H9 (cell line): ENCODE results near the gene CRB3. TPM values are rescaled to one million over a fixed set of nuclear protein-coding genes. Genes with fewer than 3 reads are reported as not detected.

Experiments
- DNase-seq: peaks from one replicate; pipeline ENCODE4 v3.0.0-alpha.2; 2017
- H2AFZ ChIP-seq: one replicate; pipeline ENCODE4 v1.6.1; 2013; ENCODE audit warnings: mild to moderate bottlenecking, low read length, control low read depth, moderate library complexity
- H2AK5ac ChIP-seq: 2 replicates; pipeline ENCODE4 v1.6.1; 2013; ENCODE audit warnings: low read length, control low read depth, mixed read lengths; ENCODE audit not compliant: insufficient read length
- H2BK120ac ChIP-seq: one replicate; pipeline ENCODE4 v1.6.1; 2013; ENCODE audit warnings: low read depth, mild to moderate bottlenecking, low read length, control low read depth, inconsistent platforms; ENCODE audit not compliant: poor library complexity, severe bottlenecking
- H2BK12ac ChIP-seq: 2 replicates; pipeline ENCODE4 v1.6.1; 2013; ENCODE audit warnings: low read length, control low read depth, mixed read lengths, low read depth; ENCODE audit not compliant: insufficient read length
- H2BK15ac ChIP-seq: 2 replicates; pipeline ENCODE4 v1.6.1; 2013; ENCODE audit warnings: low read depth, low read length, control low read depth
- H2BK20ac ChIP-seq: one replicate; pipeline ENCODE4 v1.6.1; 2013; ENCODE audit warnings: low read depth, mild to moderate bottlenecking, low read length, control low read depth, inconsistent platforms; ENCODE audit not compliant: poor library complexity, severe bottlenecking
- H2BK5ac ChIP-seq: 2 replicates; pipeline ENCODE4 v1.6.1; 2013; ENCODE audit warnings: low read length, control low read depth, mixed read lengths; ENCODE audit not compliant: insufficient read length
- H3K14ac ChIP-seq: 2 replicates; pipeline ENCODE4 v1.6.1; 2013; ENCODE audit warnings: low read length, control low read depth; ENCODE audit not compliant: insufficient read depth
- H3K18ac ChIP-seq: 2 replicates; pipeline ENCODE4 v1.6.1; 2013; ENCODE audit warnings: low read depth, mild to moderate bottlenecking, mixed read lengths, low read length, control low read depth; ENCODE audit not compliant: insufficient read length
- H3K23ac ChIP-seq: 2 replicates; pipeline ENCODE4 v1.6.1; 2013; ENCODE audit warnings: low read length, control low read depth, mixed read lengths, low read depth; ENCODE audit not compliant: insufficient read length
- H3K23me2 ChIP-seq: 2 replicates; pipeline ENCODE4 v1.6.1; 2013; ENCODE audit warnings: low read depth, mild to moderate bottlenecking, mixed read lengths, low read length, control low read depth; ENCODE audit not compliant: insufficient read length, poor library complexity, severe bottlenecking
- H3K27ac ChIP-seq: 2 replicates; pipeline ENCODE4 v1.5.1; 2013; ENCODE audit warnings: low read length, control low read depth, mixed read lengths, low read depth; ENCODE audit not compliant: insufficient read length
- H3K27me3 ChIP-seq: 2 replicates; pipeline ENCODE4 v1.6.1; 2013; ENCODE audit warnings: low read length, control low read depth, inconsistent platforms; ENCODE audit not compliant: insufficient read depth
- H3K4ac ChIP-seq: 2 replicates; pipeline ENCODE4 v1.6.1; 2013; ENCODE audit warnings: low read depth, mild to moderate bottlenecking, control low read depth, inconsistent platforms, low read length, moderate library complexity
- H3K4me1 ChIP-seq: 2 replicates; pipeline ENCODE4 v1.6.1; 2013; ENCODE audit warnings: low read length, control low read depth, inconsistent platforms; ENCODE audit not compliant: insufficient read depth
- H3K4me2 ChIP-seq: 2 replicates; pipeline ENCODE4 v1.6.1; 2013; ENCODE audit warnings: low read length, control low read depth, mixed read lengths; ENCODE audit not compliant: insufficient read length, insufficient read depth
- H3K56ac ChIP-seq: 2 replicates; pipeline ENCODE4 v1.6.1; 2013; ENCODE audit warnings: low read depth, mild to moderate bottlenecking, mixed read lengths, low read length, control low read depth; ENCODE audit not compliant: insufficient read length
- H3K79me1 ChIP-seq: 2 replicates; pipeline ENCODE4 v1.6.1; 2013; ENCODE audit warnings: low read depth, mild to moderate bottlenecking, moderate library complexity, low read length, control low read depth, inconsistent platforms; ENCODE audit not compliant: insufficient read depth, poor library complexity, severe bottlenecking
- H3K79me2 ChIP-seq: 2 replicates; pipeline ENCODE4 v1.6.1; 2013; ENCODE audit warnings: low read length, control low read depth, inconsistent platforms; ENCODE audit not compliant: insufficient read depth
- H3K9ac ChIP-seq: 2 replicates; pipeline ENCODE4 v1.6.1; 2013; ENCODE audit warnings: low read length, control low read depth, mixed read lengths; ENCODE audit not compliant: insufficient read length; ENCODE audit errors: extremely low read depth
- H3K9me3 ChIP-seq: one replicate; pipeline ENCODE4 v1.6.1; 2013; ENCODE audit warnings: low read depth, low read length, inconsistent platforms; ENCODE audit not compliant: control insufficient read depth
- H3T11ph ChIP-seq: one replicate; pipeline ENCODE4 v1.6.1; 2013; ENCODE audit warnings: mild to moderate bottlenecking, low read length, control low read depth, inconsistent platforms
- H4K20me1 ChIP-seq: one replicate; pipeline ENCODE4 v1.6.1; 2013; ENCODE audit not compliant: control insufficient read depth, insufficient read length, insufficient read depth
- H4K5ac ChIP-seq: 2 replicates; pipeline ENCODE4 v1.6.1; 2013; ENCODE audit warnings: low read depth, mild to moderate bottlenecking, mixed read lengths, low read length, control low read depth; ENCODE audit not compliant: insufficient read length
- H4K8ac ChIP-seq: replicated peaks from 2 replicates; pipeline ENCODE4 v1.6.1; 2013; ENCODE audit warnings: low read length, control low read depth, mixed read lengths, low read depth; ENCODE audit not compliant: insufficient read length
- H4K91ac ChIP-seq: 2 replicates; pipeline ENCODE4 v1.6.1; 2013; ENCODE audit warnings: low read depth, mild to moderate bottlenecking, moderate library complexity, mixed read lengths, low read length, control low read depth; ENCODE audit not compliant: insufficient read length
- H3K27ac Mint-ChIP-seq, 3 experiments: 2 replicates in 2 of 3; 3 replicates in 1 of 3; pipeline ENCODE4 v1.8.0; 2020 to 2021; ENCODE audit warnings: mixed read lengths in 3 of 3, mild to moderate bottlenecking in 1 of 3, moderate library complexity in 1 of 3
- H3K27me3 Mint-ChIP-seq: 2 replicates; pipeline ENCODE4 v1.8.0; 2021; ENCODE audit warnings: low read depth, mild to moderate bottlenecking, moderate library complexity, mixed read lengths
- H3K36me3 Mint-ChIP-seq, 3 experiments: 2 replicates in 2 of 3; 3 replicates in 1 of 3; pipeline ENCODE4 v1.8.0; 2020 to 2021; ENCODE audit warnings: low read depth in 3 of 3, mixed read lengths in 3 of 3; ENCODE audit not compliant: insufficient read depth in 1 of 3
- H3K4me1 Mint-ChIP-seq, 2 experiments: 2 replicates each; pipeline ENCODE4 v1.8.0; 2020; ENCODE audit warnings: mixed read lengths in 2 of 2
- H3K4me3 Mint-ChIP-seq, 2 experiments: 2 replicates in 1 of 2; 3 replicates in 1 of 2; pipeline ENCODE4 v1.8.0; 2020 to 2021; ENCODE audit warnings: mild to moderate bottlenecking in 2 of 2, mixed read lengths in 2 of 2, moderate library complexity in 1 of 2
- H3K9me3 Mint-ChIP-seq, 2 experiments: 2 replicates in 1 of 2; 3 replicates in 1 of 2; pipeline ENCODE4 v1.8.0; 2020; ENCODE audit warnings: mild to moderate bottlenecking in 2 of 2, mixed read lengths in 2 of 2, moderate library complexity in 1 of 2
- WGBS: extraction: QIAGEN DNeasy Blood & Tissue Kit; methylation state at CpG from one replicate; pipeline ENCODE4 v1.1.7; 2013; ENCODE audit warnings: missing lambda C conversion rate, low lambda C conversion rate, mixed read lengths; ENCODE audit not compliant: insufficient read length; ENCODE audit errors: extremely low coverage; 5-methylcytosine and 5-hydroxymethylcytosine counted together
- total RNA-seq: library from RNA; stranded (reverse); gene quantifications from 2 replicates; pipeline ENCODE4 v1.2.1, GENCODE V29; 2021
- TF ChIP-seq, protein P1 (sequence below): fragments of 200-600 bp; sonication (generic); conservative IDR thresholded peaks from 3 replicates; pipeline ENCODE4 v1.8.0; 2021; ENCODE audit warnings: antibody characterized with exemption, mild to moderate bottlenecking

The CRB3 gene
- total RNA-seq, 1 experiment from 2014 or later, result 32.1 TPM

DNA sequence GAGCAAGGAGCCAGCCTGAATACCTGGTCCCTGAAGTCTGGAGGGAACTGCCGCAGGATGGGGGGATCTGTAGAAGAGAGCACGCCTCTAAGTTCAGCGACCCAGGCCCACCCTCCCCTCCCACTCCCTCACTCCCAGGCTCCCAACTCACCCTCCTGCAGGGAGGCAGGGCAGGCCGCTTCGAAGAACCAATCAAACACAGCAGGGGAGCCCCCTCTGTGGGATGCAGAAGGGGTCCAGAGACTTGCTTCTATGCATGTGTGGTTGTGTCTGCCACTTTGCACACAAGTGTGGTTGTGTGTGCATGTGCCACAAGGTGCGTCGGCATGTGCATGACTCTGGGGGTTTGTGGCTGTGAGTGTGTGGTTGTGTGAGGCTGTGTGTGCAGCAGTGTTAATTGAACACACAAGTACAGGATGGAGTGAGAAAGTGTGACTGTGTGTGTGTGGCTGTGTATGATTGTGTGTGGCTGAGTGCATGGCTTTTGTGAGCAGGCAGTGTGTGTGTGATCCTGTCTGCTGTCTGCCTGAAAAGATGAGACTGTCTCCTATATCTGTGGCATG, 15.8 kb downstream of the CRB3 start:
- H3K79me1 ChIP-seq, result no peaks in the 10 kb centered on the region
- no peak overlapping the region for H2AK5ac ChIP-seq
- no peak overlapping the region for H2BK15ac ChIP-seq
- H3K79me2 ChIP-seq, result no peaks in the 10 kb centered on the region
- H3T11ph ChIP-seq, result no peak overlapping the region
- no peak overlapping the region for H2BK12ac ChIP-seq
- H3K23me2 ChIP-seq, result peaks cover 13% of the 10 kb centered on the region
- H3K4me1 ChIP-seq, result no peaks in the 10 kb centered on the region
- Mint-ChIP-seq H3K27me3 (peaks cover 13% of the 10 kb centered on the region), H3K36me3 (no peaks in the 10 kb centered on the region), H3K4me3 (no peak overlapping the region), H3K27ac (no peak overlapping the region), H3K9me3 (no peaks in the 10 kb centered on the region), H3K4me1 (peaks cover 9 to 15% of the 10 kb centered on the region in 2 experiments)
- H3K9me3 ChIP-seq, result no peaks in the 10 kb centered on the region
- H3K4ac ChIP-seq, result no peak overlapping the region
- H3K4me2 ChIP-seq, result no peak overlapping the region
- H4K91ac ChIP-seq, result no peak overlapping the region
- no CpG with 5 or more reads among the region's 7 CpGs for WGBS
- H3K18ac ChIP-seq, result no peak overlapping the region
- no peak overlapping the region for H2BK5ac ChIP-seq
- no peak for DNase-seq
- TF ChIP-seq, protein P1, sequence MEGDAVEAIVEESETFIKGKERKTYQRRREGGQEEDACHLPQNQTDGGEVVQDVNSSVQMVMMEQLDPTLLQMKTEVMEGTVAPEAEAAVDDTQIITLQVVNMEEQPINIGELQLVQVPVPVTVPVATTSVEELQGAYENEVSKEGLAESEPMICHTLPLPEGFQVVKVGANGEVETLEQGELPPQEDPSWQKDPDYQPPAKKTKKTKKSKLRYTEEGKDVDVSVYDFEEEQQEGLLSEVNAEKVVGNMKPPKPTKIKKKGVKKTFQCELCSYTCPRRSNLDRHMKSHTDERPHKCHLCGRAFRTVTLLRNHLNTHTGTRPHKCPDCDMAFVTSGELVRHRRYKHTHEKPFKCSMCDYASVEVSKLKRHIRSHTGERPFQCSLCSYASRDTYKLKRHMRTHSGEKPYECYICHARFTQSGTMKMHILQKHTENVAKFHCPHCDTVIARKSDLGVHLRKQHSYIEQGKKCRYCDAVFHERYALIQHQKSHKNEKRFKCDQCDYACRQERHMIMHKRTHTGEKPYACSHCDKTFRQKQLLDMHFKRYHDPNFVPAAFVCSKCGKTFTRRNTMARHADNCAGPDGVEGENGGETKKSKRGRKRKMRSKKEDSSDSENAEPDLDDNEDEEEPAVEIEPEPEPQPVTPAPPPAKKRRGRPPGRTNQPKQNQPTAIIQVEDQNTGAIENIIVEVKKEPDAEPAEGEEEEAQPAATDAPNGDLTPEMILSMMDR, result no peak
- H3K27me3 ChIP-seq, result no peaks in the 10 kb centered on the region; the same call in 1 of the 2 replicates
- no peak overlapping the region for H3K56ac ChIP-seq
- no peak overlapping the region for H3K23ac ChIP-seq
- H4K8ac ChIP-seq, result no peak overlapping the region
- H4K5ac ChIP-seq, result no peak overlapping the region
- H2BK120ac ChIP-seq, result no peak overlapping the region
- H2BK20ac ChIP-seq, result no peak overlapping the region
- no peak overlapping the region for H3K9ac ChIP-seq
- H4K20me1 ChIP-seq, result no peaks in the 10 kb centered on the region
- no peak overlapping the region for H3K27ac ChIP-seq
- H2AFZ ChIP-seq, result no peak overlapping the region
- H3K14ac ChIP-seq, result no peak overlapping the region
